Measurements from ENCODE around the gene TRDMT1. TPM values are rescaled to one million over a fixed set of nuclear protein-coding genes. Genes with fewer than 3 reads are reported as not detected.

Gene TRDMT1
- total RNA-seq, 4 donors from 2014 or later: 3.7 to 9.7 (median 7.9) TPM

GRCh38 chr10:17146892-17147291 is 54.6 kb downstream of the TRDMT1 start:
- H3K9me3 ChIP-seq: no peaks in the 10 kb centered on the region
- no peaks in the 10 kb centered on the region for H3K36me3 ChIP-seq

GRCh38 chr10:17145239-17145638 is 56.2 kb downstream of the TRDMT1 start:
- Histone ChIP-seq H3K27ac (peak overlapping the region in 3 of 4 donors; percentile 23 to 41 (median 33)), H3K9me3 (no peaks in the 10 kb centered on the region), H3K36me3 (no peaks in the 10 kb centered on the region), H3K27me3 (no peaks in the 10 kb centered on the region), H3K4me1 (peaks cover 0 to 30% (median 9%) of the 10 kb centered on the region in 4 donors), H3K4me3 (no peak overlapping the region)
- TF ChIP-seq POLR2A (IDR thresholded peaks at IDR 0.05) (no peak), EP300 (IDR thresholded peaks at IDR 0.05; ENCODE audit: low read depth) (no peak), CTCF (IDR thresholded peaks at IDR 0.05) (no peak), POLR2AphosphoS5 (IDR thresholded peaks at IDR 0.05) (no peak)
- in situ Hi-C loops (cut with MboI; ENCODE audit: low pct_ligation_motif_present in 1 of 4, low pct_unique_long_range_greater_than_20kb in 1 of 4, low sequenced_read_pairs in 3 of 4): no loop called here
- intact Hi-C loops (cut with DNase I; ENCODE audit: low total_unique reads): no loop called here
- 59 to 63% methylated on average over 1 of the region's 1 CpG for WGBS, 2 donors (ENCODE audit: low coverage in 1 of 2)
- DNase-seq: no peak

More at GRCh38 chr10:17146892-17147291, 54.6 kb downstream of the TRDMT1 start:
- peaks cover 0 to 36% (median 11%) of the 10 kb centered on the region in 4 donors for H3K4me1 ChIP-seq
- WGBS, 2 donors (ENCODE audit: low coverage in 1 of 2): 84 to 90% methylated on average over 3 of the region's 3 CpGs
- H3K27me3 ChIP-seq: no peaks in the 10 kb centered on the region
- DNase-seq: no peak
- in situ Hi-C loops (cut with MboI; ENCODE audit: low pct_ligation_motif_present in 1 of 4, low pct_unique_long_range_greater_than_20kb in 1 of 4, low sequenced_read_pairs in 3 of 4) (no loop called here), intact Hi-C loops (cut with DNase I; ENCODE audit: low total_unique reads) (no loop called here)
- H3K27ac ChIP-seq: no peak overlapping the region
- TF ChIP-seq CTCF (IDR thresholded peaks at IDR 0.05) (no peak), EP300 (IDR thresholded peaks at IDR 0.05; ENCODE audit: low read depth) (no peak), POLR2AphosphoS5 (IDR thresholded peaks at IDR 0.05) (no peak), POLR2A (IDR thresholded peaks at IDR 0.05) (no peak)
- H3K4me3 ChIP-seq: no peak overlapping the region

DNA sequence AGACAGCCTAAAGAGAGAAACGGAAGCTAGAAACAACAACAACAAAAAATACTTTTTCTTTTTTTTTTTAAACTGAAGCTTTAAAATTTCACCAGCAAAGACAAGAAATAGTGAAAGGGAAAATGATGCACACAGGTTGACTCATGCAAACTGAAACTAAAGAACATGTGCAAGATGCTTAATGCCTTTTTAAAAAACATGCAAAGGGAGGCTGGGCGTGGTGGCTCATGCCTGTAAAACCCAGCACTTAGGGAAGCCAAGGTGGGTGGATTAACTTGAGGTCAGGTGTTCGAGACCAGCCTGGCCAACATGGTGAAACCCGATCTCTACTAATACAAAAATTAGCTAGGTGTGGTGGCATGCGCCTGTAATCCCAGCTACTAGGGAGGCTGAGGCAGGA is 56.7 kb downstream of the TRDMT1 start:
- TF ChIP-seq POLR2A (IDR thresholded peaks at IDR 0.05) (no peak), EP300 (IDR thresholded peaks at IDR 0.05; ENCODE audit: low read depth) (no peak), POLR2AphosphoS5 (IDR thresholded peaks at IDR 0.05) (no peak), CTCF (IDR thresholded peaks at IDR 0.05) (no peak)
- no peaks in the 10 kb centered on the region for H3K36me3 ChIP-seq
- 77 to 85% methylated on average over 2 to 5 of the region's 5 CpGs for WGBS, 2 donors (ENCODE audit: low coverage in 1 of 2)
- intact Hi-C loops (cut with DNase I; ENCODE audit: low total_unique reads) (no loop called here), in situ Hi-C loops (cut with MboI; ENCODE audit: low pct_ligation_motif_present in 1 of 4, low pct_unique_long_range_greater_than_20kb in 1 of 4, low sequenced_read_pairs in 3 of 4) (no loop called here)
- H3K4me3 ChIP-seq: no peak overlapping the region
- H3K27me3 ChIP-seq: no peaks in the 10 kb centered on the region
- DNase-seq: no peak
- H3K27ac ChIP-seq: peak overlapping the region in 3 of 4 donors; percentile 23 to 41 (median 33)
- peaks cover 0 to 30% (median 9%) of the 10 kb centered on the region in 4 donors for H3K4me1 ChIP-seq
- no peaks in the 10 kb centered on the region for H3K9me3 ChIP-seq

GRCh38 chr10:17144032-17144431 is 57.4 kb downstream of the TRDMT1 start:
- no peak for DNase-seq
- no peak for TF ChIP-seq CTCF (IDR thresholded peaks at IDR 0.05)
- TF ChIP-seq POLR2AphosphoS5 (IDR thresholded peaks at IDR 0.05): no peak
- TF ChIP-seq EP300 (IDR thresholded peaks at IDR 0.05; ENCODE audit: low read depth): no peak
- TF ChIP-seq POLR2A (IDR thresholded peaks at IDR 0.05): no peak

More at GRCh38 chr10:17144032-17144431, 57.4 kb downstream of the TRDMT1 start:
- Histone ChIP-seq H3K27ac (no peak overlapping the region), H3K4me1 (peaks cover 0 to 31% (median 9%) of the 10 kb centered on the region in 4 donors), H3K36me3 (no peaks in the 10 kb centered on the region), H3K9me3 (no peaks in the 10 kb centered on the region), H3K4me3 (no peak overlapping the region), H3K27me3 (no peaks in the 10 kb centered on the region)
- in situ Hi-C loops (cut with MboI; ENCODE audit: low pct_ligation_motif_present in 1 of 4, low pct_unique_long_range_greater_than_20kb in 1 of 4, low sequenced_read_pairs in 3 of 4) (no loop called here), intact Hi-C loops (cut with DNase I; ENCODE audit: low total_unique reads) (no loop called here)
- 94 to 100% methylated on average over 2 of the region's 2 CpGs for WGBS, 2 donors (ENCODE audit: low coverage in 1 of 2)

Measured in transverse colon (tissue), 4 donors.